ENCODE results near the gene SPTB.

- TF ChIP-seq BHLHE40 (IDR thresholded peaks at IDR 0.05; ENCODE audit: borderline replicate concordance) (no peak), FOXK2 (IDR thresholded peaks at IDR 0.05) (no peak), SUZ12 (IDR thresholded peaks at IDR 0.05) (no peak), LEF1 (IDR thresholded peaks at IDR 0.05; ENCODE audit: borderline replicate concordance) (no peak), FOXM1 (IDR thresholded peaks at IDR 0.05; ENCODE audit: borderline replicate concordance) (no peak), HDGF (IDR thresholded peaks at IDR 0.05; ENCODE audit: borderline replicate concordance) (no peak), SP1 (IDR thresholded peaks at IDR 0.05) (no peak), ARNT (IDR thresholded peaks at IDR 0.05) (no peak), TARDBP (IDR thresholded peaks at IDR 0.05) (no peak), CTBP1 (IDR thresholded peaks at IDR 0.05; ENCODE audit: borderline replicate concordance) (no peak), ELF4 (IDR thresholded peaks at IDR 0.05) (no peak), FOXA1 (IDR thresholded peaks at IDR 0.05) (no peak)
These were observed 147.1 kb downstream of the SPTB start for GRCh38 chr14:64732536-64733120.
